IPS-NIHi7 (cell line): ENCODE data around the gene VGLL4.
"Not testable (repeated sequence)": the region's sequence is repeated elsewhere in the genome, so short reads cannot be mapped to it uniquely, and the experiment has no call there.

Experiments used
- DNase-seq: peaks from one replicate; pipeline ENCODE4 v3.0.0; 2012; ENCODE audit warnings: mixed read lengths; ENCODE audit errors: extremely low spot score

VGLL4 gene

DNA sequence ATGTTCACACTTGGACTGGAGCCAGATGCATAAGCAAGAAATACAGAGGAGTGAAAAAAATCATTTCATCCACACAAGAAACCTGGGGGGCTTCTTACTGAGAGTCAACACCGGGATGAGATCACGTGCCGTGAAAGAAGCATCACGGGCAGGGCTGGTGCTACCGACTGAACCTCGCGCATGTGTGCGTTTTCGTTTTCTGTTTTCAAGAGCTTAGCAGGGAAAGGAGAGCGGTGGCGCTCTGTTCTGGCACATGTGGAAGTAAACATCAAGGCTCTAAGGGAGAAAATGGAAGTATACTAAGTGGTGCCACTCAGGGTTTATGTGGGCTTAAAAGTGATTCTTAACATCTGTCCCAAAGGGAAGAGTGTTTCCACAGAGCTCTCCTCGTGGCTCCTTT, 55.9 kb downstream of the VGLL4 start:
- no peak for DNase-seq

DNA sequence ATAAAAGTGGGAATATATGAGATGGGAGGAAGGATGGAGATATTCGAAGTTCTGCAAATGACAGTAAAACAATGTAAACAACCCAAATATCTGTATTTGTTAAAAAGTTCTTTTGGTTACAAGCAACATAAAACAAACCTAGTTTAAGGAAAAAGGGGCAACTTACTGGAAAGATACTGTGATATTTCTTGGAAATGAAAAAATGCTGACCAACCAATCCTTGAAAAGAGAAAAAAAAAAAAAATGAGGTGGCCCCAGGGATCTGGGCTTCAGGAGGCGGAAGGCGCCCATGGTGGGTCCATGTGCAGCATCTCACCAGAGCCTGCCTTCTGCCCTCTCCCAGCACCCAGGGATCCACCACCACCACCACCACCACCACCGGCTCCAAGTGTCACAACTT, 59.1 kb downstream of the VGLL4 start:
- no peak for DNase-seq

DNA sequence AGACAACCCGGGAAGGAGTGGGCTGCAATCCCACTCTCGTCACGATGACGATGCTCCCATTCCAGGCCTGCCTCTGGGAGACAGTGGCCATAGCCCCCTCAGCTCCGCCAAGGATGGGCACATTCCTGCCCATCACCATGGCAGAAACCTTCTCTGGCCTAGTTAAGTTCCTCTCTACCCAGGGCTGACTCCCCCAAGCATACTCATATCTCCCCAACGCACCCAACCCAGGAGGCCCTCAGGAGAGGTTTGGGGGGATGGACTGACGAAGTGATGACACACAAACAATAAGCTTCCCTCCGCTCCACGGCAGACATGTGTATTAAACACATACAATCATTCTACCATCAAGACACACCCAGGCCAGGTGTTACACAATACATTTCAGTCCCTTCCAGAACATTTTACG, 60.1 kb downstream of the VGLL4 start:
- no peak for DNase-seq

DNA sequence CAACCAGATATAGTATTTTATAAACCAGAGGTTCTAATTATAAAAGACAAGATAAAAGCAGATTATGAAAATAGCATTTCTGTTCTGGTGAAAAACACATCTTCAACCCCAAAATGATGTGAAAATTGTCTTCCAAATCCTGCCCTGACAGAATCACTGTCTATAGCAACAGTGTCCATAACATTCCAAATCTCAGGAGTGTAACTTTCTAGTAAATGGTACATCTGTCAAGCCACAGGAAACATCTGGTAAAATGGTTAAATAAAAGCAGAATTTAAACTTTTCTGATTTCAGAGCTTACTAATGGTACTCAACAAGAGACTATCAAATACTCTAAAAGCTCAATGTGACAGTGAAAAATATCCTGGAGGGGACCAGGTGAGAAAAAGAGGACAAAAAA, 60.5 kb downstream of the VGLL4 start:
- no peak for DNase-seq

DNA sequence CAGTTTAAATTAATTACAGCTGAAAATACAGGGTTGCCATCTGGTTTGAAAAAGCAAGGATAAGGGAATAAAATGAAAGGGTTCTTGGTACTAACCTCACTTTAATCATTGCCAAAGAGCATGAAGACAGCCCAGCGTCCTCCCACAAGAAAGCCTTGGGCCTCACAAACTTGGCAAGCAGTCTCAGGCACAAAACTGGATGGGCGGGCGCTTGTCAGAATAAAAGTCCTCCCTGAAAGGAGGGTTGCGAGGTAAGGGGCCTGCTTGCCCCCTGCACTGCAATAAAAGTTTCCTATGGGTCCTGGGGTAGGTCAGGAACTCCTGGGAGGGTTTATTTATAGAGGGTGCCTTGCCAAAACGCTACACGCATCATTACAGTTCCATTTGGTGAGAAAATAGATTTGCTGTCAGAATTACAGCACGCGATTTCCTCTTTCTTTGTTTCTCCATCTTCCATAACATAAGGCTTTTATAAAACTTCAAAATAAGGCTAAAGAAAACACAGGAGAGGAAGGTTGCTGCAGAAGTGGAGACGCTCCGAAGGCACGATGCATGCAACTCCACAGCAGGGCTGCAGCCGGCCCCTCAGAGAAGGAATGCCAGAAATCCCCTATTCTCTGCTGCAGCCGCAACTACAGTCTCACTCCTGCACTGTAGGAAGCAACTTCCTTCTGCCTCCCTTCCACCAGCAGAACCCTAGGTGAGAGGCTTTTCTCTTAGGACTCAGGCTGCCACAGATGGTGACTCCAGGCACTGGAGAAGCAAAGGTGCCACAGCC, 61.3 kb downstream of the VGLL4 start:
- DNase-seq, result peak; percentile 66

DNA sequence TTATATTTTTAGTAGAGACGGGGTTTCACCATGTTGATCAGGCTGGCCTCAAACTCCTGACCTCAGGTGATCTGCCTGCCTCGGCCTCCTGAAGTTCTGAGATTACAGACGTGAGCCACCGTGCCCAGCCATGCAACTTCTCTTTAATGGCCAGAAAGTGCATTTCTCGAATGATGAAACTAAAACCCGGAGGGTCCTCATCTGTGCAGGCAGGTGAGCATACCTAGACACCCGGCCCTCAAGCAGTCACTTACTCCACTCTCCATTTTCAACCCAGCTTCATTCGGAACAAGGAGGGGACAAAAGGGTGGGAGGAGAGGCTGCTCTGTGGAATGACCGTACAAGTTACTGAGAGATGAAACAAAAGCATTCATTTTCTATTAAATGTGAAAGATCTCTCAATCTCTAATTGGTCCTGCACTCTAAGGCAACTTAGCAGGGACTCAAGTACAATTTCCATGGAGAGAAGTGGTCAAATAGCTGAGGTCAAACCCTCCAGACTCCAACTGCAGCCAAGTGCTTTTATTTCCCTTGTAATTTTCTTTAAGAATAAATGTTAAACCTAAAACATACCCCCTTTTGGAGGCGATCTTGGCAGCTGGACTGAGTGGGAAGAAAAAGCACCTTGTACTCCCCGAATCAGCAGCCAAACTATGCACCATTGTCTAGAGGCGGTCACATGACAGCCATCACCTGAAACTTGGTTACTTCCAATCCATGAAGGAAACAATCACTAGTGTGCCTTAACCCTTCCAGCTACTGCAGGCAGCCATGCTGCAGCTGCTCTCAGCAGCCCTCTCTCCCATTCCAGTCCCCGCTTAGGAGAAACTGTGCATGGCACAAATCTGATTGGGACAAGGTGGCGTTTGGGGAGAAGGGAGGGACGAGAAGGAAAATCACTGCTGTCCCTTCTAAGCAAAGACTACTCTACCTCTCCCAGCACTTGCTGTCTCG, 62.2 kb downstream of the VGLL4 start:
- DNase-seq, result peak; percentile 17

DNA sequence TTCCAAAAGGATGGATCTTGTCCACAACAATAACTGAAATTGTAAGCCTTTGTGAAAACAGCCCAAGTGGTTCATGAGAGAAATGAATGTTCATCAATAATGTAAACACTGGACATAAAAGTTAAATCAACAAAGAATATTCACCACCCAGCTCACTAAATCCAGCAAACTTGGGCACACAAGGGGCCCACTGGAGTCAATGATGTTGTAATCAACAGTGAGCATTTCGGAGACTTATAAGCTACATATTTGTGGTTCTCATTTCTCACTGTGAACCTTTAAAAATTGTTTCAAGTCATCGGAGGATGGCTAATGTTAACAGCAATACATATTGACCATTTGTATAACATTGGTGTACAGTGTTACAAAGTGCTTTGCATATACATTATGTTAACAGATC, 63.1 kb downstream of the VGLL4 start:
- DNase-seq, result no peak

DNA sequence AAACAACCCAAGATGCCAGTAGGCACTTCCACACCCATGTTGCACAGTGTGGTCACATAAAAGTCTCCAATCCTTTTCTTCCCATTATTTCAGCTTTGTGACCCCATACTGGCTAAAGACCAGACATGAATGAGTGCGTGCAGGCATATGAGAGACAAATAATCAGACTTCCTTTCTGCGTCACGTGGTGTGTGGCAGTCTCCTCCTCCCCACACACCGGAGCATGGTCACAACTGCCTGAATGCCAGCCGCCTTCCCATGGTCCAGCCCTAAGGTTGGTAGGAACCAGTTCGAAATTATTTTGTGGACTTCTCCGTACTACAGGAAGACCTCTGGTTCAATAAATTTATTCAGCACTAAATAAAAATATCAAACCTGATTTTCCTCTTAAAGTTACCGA, 65.5 kb downstream of the VGLL4 start:
- no peak for DNase-seq

DNA sequence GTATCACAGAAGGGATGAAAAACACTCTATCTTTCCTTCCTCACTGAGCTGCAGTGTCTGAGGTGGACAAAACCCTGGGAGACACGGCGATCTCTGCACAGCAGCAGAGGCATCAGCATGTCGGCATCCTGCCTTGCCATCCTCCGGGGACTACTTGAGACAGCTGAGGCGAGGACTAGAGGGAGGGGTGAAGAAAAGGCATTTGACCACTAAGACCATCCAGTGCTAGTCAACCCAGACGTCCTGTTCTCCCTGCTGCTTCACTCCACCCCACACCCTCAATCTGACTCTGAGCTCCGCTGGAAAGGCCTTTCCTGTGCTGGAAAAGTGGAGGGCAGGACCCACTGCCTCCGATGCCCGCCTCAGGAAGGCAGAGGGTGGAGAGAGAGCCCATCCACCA, 67.3 kb downstream of the VGLL4 start:
- DNase-seq, result no peak

DNA sequence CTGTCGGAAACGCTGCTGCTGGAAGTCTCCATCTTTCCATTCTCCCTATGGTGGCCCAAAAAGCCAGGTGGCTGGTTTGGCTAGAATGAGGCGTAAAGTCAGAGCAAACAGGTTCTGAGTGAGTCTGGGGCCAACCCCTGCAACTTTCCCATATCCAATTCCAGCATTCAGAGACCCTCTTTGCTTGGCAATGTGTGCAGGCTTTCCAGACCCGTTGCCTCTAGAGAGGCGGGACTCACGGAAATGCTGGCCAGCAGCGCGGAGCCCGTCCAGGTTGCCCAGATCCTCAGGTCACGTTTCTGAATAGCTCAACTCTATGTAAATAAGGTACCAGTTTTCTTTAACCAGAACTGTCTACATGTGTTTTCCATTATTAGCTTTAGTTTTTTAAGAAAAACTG, 68.0 kb downstream of the VGLL4 start:
- no peak for DNase-seq

DNA sequence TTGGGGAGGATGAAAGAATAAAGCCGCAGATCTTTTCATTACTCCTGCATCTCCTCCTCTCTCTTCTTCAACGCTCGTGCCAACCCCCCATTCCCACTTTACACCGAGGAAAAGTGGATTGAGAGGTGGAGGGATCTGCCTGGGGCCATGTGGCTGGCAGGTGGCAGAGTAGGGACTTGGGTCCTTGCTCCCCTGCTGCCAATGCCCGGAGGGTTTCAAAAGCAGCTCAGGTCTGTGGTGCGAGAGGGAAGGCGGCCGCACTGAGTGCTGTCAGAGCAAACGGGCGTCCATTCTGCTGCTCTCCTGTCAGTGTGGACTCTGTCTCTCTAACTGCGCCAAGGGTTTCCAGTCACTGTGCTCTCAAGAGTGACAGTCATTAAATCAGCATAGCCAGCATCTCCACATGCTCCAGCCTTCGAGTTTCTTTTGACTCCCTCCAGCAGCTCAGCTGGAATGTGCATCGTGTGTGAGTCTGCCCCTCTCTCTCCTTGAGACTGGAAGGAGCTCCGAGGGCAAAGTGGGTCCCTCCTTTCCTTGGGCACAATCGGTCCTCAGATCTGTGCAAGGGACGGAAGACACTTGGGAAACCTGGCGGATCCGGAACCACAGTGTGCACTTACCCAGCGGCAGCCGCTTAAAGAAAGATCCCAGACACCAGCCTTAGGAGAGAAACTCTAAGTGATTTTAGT, 68.6 kb downstream of the VGLL4 start:
- DNase-seq, result no peak

DNA sequence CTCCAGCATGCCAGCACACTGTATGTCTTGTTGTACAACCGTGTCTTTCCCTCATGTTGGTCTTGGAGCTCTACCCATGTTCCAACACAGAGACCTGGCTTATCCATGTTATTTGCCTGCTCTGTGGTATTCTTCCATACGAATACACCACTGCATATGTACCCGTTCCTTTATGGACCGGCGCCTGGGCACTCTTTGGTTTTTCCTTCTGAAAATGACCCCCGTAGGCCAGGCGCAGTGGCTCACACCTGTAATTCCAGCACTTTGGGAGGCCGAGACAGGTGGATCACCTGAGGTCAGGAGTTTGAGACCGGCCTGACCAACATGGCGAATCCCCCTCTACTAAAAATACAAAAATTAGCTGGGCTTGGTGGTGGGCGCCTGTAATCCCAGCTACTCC, 71.1 kb downstream of the VGLL4 start:
- not testable (repeated sequence) for DNase-seq

DNA sequence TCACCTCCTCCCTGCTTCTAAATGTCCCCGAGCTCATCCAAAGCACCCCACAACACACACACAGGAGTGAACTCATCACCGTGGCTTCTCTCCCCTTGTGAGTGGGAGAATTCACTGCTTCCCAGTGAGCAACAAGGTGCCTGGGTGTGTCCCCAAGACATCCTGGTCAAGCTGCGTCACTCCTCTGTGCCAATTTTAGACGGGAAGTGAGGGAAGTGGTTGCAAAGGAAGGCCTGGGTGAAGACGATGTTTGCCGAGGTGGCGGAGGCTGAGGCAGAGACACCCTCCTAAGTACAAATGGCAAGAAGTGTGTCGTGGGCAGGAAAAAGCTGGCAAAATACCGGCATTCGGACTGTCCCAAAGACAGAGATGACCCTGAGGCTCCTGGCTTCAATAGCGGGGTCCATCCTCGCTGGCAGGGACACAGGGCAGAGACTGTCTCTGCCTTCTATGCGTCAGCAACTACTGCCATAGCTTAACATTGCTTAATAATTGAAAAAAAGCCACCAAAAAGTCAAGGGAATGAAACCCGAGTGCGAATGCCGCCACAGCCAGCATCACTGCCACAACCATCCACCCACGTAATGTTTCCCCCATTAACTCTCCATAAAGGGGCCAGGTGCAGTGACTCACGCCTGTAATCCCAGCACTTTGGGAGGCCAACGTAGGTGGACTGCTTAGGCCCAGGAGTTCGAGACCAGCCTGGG, 72.8 kb downstream of the VGLL4 start:
- DNase-seq, result no peak

DNA sequence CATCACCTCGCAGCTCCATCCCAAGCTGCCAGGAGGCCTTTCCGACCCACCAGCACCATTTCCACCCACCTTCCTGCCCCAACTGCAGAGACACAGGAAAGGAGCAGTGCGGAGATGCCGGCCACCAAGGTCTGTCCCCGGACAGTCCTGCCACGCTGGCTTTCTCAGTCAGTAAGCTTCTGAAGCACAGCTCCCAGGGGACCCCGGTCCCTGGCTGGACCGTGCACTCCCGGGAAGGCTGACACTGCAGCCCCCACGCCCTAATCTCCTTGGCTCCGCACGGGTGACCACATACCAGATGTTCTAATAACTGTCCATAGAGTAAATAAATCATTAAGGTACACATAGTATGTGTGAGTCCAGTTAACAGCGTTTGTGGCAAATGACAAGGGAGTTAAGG, 73.5 kb downstream of the VGLL4 start:
- DNase-seq, result no peak

DNA sequence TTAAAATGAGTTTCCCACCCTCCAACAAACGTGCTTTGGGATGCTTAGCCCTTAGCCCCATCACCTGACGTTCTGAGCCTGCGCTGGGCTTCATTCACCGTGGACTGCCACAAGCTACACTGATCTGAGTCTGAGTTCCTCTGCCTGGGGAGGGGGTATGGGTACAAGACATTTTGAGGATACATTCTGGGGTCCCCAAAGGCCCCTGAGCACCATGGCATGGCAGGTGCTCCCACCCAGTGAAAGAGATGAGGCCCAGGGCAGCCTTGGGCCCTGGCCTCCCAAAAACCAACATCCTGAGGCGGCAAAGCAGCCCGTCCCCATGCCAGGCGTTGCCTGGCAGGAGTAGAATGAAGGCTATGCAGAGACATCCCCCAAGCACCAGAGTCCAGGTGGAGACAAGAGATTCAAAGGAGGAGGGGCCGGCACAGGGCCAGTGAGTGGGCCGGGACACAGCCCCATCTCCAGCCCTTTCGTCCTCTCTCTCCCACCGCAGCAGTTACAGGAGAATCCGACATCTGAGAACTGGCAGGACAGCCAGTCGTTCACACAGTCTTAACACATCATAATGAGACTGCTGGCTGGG, 74.5 kb downstream of the VGLL4 start:
- DNase-seq, result no peak

DNA sequence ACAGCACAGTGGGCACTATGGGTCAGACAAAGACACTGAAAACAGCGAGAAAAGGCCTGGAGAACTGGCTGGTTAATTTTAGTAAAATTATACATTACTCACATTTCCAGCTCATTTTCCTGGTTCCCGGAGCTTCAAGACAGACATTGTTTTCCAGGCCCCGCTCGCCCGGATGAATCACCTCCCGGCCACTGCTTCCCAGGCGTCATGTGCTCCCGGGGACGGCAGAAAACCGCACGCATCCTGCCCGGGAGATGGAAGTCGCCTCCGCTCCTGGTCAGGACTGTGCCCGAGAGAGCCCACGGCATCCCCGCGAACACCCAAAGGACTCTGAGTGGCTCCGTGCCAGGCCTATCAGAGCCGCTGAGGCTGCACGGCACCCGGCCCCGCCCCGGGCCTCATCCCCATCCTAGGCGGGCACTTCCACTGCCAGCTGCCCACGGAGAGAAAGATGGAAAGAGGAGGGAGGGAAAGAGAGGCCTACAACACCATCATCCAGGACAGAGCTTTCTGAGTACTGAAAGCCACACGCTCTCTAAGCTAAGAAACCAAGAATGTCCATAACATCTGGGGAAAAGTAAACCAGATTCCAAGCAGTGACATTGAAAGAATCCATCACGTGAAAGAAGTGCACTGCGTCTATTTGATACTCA, 75.1 kb downstream of the VGLL4 start:
- no peak for DNase-seq

DNA sequence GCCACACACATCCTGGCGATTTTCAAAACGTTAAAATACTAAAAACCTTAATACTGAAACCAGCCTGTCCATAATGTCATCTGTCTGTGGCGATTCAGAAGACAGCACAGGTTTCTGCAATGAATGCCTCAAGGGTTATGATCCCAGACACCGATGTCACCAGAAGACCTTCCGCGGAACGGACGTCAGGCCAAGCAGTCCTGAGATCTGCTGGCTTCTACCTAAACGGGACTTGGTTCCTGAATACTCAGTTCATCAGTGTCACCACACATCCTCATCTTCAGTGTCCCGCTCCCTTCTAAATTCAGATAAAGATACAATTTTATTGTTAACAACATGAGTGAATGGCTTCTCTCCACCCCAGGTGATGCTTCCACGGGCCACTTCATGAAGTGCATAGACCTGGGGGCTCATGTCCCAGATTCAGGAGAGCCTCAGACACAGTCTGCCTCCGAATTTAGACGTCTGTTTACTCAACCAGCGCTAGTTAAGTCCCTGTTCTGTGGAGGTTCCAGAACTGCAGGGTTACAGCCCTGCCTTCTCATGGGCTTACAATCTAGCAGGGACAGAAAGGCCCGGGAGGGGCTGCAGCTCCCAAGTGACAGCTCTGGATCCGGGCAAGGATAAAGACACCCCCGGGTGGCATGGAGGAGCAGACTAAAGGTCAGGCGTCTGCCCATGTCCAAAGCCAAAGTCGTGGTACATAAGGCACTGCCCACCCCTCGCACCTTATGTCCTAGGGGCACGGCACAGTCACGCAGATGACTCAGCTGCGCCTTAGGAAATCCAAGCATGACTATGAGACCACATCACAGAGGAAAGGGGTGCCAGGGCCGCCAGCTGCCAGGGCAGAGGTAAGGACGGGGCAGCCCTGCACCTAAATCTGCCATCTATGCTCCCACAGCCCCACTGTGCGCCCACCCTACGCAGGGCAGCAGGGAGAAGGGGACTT, 75.9 kb downstream of the VGLL4 start:
- DNase-seq, result no peak

DNA sequence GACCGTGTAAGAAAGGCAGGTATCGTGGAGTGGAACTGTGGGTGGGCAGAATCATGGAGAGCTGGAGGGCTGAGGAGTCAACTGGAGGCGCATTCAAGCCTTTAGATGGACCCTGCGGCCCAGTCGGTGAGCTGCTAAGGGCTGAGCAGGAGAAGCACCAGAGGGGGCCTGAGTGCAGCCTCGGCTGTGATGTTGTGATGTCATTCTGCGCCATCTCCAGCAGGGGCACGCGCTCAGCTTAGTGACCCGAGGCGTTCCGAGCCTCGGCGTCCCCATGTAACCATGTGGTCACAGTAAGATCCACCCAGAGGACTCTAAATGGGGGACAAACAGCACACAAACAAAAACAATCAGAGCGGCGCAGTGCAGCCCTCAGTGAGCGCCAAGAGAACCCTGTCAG, 76.8 kb downstream of the VGLL4 start:
- peak; percentile 67 for DNase-seq

DNA sequence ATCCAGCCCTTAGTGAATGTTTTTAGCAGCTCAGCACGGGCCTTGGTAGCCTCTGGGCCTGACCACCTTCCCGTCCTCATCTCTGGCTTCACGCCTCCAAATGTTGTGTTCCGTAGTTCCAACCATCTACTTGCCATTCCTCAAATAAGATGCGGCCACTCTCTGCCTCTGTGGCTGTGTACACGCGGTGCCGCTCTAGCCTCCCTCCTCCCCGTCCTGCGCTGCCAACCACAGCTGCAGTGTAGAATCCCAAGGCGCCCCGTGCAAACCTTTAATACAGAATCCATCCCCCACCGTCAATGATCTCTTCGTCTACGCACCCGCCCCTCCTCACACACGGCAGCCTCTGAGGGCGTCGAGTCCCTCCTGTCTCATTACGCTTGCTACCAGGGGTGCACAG, 77.2 kb downstream of the VGLL4 start:
- no peak for DNase-seq

DNA sequence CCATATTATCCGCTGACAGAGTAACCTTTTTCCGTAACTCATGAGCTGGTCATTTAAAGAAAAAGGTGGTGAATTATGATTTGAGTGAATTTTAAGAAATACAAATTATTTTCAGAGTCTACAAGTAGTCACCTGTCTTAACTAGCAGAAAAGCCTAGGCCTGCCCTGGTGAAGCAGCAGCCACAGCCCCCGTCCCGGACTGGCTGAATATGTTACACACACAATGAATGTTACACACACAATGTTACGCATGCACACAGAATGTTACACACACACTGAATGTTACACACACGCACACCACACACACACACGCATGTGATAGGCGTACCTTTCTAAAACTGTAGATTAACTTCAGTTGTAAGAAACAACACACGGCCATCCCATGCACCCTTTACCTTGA, 77.8 kb downstream of the VGLL4 start:
- no peak for DNase-seq
